NK-92 (cell line): ENCODE results near the gene NUDT4B.
"Not testable (repeated sequence)": the region's sequence is repeated elsewhere in the genome, so short reads cannot be mapped to it uniquely, and the experiment has no call there.

Experiments
- DNase-seq: peaks from one replicate; lab custom pipeline; 2025; ENCODE audit not compliant: unreplicated experiment; lab: John Stamatoyannopoulos, UW

NUDT4B gene

DNA sequence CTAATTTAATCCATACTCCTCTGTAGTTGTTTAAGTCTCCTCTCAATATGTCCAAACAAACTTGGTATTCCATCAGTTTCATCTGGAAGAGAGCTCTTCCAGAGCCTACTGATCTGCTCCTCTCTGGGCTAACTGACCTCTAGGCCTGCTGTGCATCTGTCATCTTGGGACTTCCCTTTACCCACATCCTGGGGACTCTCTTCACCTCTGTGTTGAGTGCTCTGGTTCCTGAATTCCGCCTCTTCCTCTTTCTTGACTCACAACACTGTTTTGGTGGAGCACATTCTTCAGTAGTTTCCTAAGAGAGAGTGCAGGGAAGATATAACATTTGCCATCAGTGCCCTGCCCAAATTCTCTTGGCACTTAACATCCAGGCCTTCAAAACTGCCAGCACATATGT lies 13.0 kb upstream of the NUDT4B start:
- not testable (repeated sequence) for DNase-seq

GRCh38 chr1:148738667-148739066 lies 9.9 kb upstream of the NUDT4B start:
- not testable (repeated sequence) for DNase-seq

DNA sequence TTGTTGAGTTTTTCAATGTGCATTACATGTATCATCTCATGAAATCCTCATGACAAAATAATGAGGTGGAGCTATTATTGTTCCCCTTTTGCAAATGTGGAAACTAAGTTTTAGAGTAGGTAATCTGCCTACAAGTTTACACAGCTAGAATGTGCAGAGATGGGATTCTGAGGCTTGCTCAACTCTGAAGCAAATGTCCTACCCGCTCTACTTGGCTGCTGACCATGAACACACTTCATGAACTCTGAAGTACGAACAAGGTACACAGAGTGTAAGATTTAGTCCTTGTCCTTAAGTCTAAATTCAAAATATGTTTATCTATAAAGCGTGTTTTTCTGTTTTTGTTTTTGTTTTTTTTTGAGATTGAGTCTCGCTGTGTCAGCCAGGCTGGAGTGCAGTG lies 5.4 kb upstream of the NUDT4B start:
- not testable (repeated sequence) for DNase-seq

- not testable (repeated sequence) for DNase-seq
Measured at GRCh38 chr1:148743726-148744720, 4.6 kb upstream of the NUDT4B start.

GRCh38 chr1:148749335-148749681 lies 734 bp downstream of the NUDT4B start:
- not testable (repeated sequence) for DNase-seq

DNA sequence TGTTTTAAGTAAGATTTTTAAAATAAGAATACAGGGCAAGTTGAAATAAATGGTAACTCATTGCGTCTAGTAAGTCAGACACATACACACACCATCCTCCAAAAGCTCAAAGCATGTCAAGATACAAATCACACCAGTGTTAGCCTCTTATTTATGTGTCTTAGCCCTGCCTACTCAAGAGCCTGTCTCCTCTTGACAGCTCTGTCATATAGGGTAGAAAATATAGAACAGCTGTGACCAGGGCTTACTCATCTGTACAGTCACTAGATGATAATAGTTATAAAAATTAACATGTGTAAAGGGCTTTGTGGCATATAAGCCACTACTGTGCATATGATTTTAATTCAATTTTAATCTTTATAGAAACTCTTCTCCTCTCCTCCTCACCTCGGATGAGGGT lies 7.7 kb downstream of the NUDT4B start:
- not testable (repeated sequence) for DNase-seq

DNA sequence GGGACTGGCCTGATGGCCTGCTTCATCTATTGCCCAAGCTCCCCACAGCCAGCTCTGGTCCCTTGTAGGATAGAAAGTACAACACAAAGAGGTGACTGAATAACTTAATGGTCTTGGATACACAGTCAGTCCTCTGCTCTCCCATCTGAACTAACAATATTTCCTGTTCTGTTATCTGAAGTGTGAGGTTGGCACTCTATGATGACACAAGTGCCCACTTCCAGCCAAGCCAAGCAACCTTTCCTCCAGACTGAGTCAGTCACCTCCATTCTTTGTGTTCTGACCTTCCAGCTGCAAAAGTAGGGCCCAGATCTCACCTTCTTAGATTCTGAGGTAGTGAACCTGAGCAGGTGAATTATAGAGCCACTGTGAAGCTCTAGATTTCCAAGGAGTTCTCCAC lies 8.9 kb downstream of the NUDT4B start:
- not testable (repeated sequence) for DNase-seq

DNA sequence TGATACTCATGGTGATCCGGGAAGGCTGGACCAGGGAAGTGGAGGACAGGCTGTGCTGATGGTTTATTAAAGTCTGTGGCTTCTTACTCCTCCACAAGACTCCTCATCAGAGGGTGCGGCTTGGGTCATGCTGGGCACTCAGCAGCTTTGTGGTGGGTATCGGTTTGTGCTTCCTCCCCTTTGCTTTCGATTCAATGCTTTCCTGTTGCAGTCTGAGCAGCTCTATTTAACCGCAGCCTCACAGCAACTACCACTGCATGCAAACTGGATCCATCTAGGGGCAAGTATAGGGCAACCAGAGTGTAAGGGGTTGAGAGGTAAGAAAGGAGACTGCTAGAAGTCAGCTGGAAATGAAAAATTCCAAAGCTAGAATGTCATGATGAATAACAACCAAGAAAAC lies 9.8 kb downstream of the NUDT4B start:
- DNase-seq: not testable (repeated sequence)

GRCh38 chr1:148758925-148759324 lies 10.4 kb downstream of the NUDT4B start:
- not testable (repeated sequence) for DNase-seq

DNA sequence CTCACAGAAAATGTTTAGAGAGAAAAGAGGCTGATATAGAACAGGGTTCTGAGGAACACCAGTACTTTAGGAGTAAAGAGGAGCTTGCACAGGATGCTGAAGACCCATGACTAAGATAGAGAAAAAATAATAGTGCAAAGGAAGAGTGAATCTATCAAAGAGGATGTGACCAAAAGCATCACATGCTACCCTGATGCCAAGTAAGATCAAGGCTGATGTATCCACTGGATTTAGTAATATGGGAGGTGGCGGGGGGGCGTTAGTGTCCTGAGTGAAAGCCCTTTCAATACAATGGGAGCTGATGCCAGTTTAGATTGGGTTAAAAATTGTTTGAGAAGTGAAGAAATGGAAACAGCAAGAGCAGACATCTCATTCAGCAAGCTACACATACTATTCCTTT lies 11.2 kb downstream of the NUDT4B start:
- DNase-seq: not testable (repeated sequence)

DNA sequence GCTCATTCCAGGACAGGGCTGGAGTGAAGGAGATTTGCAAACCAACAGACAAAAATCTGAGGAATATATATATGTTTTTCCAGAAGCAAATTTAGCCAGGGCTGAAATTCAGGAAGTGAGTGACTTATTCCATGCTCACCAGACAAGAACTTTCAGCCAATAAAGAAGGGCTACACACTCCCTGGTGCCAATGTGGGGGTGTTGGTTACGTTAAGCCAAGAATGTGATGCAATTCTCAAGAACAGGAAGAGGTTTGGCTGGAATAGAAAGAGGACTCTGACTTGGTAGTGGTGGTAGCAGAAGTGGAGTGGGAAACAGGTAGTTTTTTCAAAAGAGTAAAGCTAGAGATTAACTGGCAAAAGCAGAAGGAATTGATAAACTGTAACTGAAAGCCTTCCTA lies 11.6 kb downstream of the NUDT4B start:
- DNase-seq: not testable (repeated sequence)

- DNase-seq: not testable (repeated sequence)
Measured at GRCh38 chr1:148761360-148761759, 12.8 kb downstream of the NUDT4B start.

DNA sequence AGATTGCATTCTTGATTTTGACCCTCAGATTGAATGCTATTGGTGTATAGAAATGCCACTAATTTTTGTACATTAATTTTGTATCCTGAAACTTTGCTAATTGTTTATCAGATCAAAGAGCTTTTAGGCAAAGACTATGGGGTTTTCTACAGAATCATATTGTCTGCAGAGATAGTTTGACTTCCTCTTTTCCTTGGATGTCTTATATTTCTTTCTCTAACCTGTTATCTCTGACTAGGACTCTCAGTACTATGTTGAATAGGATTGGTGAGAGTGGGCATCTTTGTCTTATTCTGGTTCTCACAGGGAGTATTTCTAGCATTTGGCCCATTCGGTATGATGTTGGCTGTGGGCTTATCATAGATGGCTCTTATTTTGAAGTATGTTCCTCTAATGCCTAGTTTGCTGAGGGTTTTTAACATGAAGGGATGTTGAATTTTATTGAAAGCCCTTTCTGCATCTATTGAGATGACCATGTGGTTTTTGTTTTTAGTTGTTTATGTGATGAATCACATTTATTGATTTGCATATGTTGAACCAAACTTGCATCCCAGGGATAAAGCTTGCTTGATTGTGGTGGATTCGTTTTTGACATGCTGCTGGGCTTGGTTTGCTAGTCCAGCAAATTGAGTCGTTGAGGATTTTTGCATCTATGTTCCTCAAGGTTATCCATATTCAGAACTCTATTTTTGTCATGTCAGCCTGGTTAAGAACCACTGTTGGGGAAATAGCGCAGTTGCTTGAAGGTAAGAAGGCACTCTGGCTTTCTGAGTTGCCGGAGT lies 16.9 kb downstream of the NUDT4B start:
- not testable (repeated sequence) for DNase-seq

DNA sequence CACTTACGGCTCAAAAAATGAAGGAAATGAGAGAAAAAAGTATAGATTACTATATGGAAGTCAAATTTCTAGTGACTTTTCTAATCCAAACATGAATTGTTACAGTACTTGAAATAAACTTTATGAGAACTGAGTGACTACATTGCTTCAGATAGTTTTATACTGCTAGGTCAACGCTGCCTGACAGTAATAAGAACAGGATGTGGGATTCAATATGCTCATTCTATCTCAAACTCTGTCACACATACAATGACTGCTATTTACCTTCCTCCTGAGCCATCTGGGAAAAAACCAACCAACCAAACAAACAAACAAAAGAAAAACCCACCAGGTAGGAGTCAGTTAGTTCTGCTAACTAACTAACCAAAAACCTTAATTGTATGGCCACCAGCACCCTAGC lies 20.0 kb downstream of the NUDT4B start:
- not testable (repeated sequence) for DNase-seq

DNA sequence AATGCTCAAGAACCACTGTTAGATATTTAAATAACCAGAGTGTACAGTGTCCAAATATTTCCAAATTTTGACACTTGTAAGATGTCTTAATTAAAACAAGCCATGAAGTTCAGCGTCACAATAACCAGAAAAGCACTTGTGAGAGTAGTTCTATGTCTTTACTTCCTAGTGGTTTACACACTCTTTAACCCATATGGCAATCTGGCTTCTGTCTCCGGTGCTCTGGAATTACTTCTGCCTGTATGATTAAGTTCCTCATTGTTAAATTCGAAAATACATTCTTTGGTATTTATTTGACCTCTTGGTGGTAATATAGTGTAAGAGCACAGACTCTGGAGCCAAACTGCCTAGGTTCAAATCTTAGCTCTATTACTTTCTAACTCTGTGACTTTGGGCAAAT lies 20.9 kb downstream of the NUDT4B start:
- DNase-seq: not testable (repeated sequence)

DNA sequence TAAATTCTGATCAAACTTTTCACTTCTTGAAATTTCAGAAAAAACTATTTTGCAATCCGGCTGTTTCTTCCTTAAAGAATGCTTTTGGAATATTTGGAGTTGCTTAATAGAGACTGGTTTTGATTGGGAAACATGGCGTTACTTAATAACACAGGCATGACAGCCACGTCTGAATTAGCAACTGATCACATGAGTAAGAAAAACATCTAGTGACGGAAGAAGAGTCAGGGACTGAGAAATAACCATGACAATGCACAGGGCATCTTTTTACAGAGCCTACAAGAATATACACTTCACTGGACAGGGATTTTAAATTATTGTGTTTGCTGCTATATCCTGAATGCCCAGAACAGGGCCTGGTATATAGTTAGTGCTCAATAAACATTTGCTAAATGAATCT lies 25.1 kb downstream of the NUDT4B start:
- DNase-seq: not testable (repeated sequence)

DNA sequence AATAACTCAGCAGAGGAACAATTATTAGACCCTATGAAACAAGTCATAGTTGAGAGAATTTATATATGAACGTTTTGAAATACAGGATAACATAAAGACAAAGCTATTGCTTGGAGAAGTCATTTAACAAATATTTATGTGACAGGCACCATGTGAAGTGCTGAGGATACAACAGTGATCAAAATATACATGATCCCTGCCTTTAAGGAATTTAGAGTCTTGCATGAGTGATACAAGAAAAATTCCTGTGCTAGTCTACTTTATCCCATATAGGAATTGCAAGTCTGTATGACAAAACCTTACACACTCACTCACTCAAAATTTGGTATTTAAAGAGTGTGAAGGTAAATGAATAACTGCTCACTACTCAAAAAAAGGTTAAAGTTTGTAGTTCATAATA lies 25.5 kb downstream of the NUDT4B start:
- DNase-seq: not testable (repeated sequence)

DNA sequence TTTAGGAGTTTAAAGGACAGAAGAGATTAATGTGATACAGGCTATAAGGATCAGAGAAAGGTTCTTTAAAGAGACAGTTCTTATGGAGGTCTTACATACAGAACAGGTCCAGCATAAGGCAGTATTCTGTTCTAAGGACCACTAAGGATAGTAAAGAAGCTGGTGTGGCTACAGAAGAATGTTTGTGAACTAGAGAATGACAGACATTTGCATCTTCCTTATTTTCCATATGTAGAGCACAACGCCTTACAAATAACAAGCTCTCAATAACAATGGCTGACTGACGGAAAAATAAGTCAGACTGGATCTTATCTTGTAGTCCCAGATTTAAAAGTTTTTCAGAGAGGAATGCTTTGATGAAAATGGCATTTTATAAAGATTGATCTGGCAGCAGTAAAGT lies 26.7 kb downstream of the NUDT4B start:
- not testable (repeated sequence) for DNase-seq

DNA sequence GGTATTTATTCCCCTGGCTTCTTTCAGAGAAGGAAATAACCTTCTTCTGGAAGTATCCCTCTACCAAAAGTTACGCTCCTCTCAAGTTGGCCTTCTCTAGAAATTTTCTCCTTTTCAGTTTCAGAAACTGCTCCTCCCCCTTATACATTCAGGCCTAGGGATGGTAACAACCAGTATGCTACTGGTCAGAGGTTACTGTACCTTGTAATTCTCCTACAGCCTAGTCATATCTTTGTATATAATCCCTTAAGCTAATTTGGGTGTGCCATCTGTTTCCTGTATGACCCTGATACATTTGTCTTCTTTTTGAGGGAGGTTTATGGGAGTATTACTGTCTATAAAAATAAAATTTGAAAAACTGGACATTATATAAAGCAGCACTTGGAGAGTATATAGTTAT lies 29.1 kb downstream of the NUDT4B start:
- DNase-seq: not testable (repeated sequence)

GRCh38 chr1:148780404-148780803 lies 31.8 kb downstream of the NUDT4B start:
- DNase-seq: not testable (repeated sequence)

GRCh38 chr1:148791543-148792099 lies 43.0 kb downstream of the NUDT4B start:
- not testable (repeated sequence) for DNase-seq
